Measurements from ENCODE around the gene AARSD1. TPM values are rescaled to one million over a fixed set of nuclear protein-coding genes. Genes with fewer than 3 reads are reported as not detected.
"Not testable (repeated sequence)": the region's sequence is repeated elsewhere in the genome, so short reads cannot be mapped to it uniquely, and the experiment has no call there.

AARSD1 gene
- total RNA-seq, 1 experiment from 2014 or later, result 23.5 TPM

GRCh38 chr17:42997984-42998938 is 34.0 kb upstream of the AARSD1 start, which contains the start of gene RPL27:
Gene RPL27 (plus strand): TSS chr17:42998419. CDS start chr17:42998751, 332 bp downstream.
- BruUV-seq (replicated peaks), result TSS peak; percentile 93
- no peaks in the 10 kb centered on the region for H3K9me3 ChIP-seq (ENCODE audit: control insufficient read depth, insufficient read depth, low read depth, low read length)
- peak; percentile 90 for TF ChIP-seq POLR2AphosphoS5 (IDR thresholded peaks at IDR 0.05; ENCODE audit: low read depth, low read length)
- TF ChIP-seq REST (IDR thresholded peaks at IDR 0.05; ENCODE audit: insufficient read depth in 1 of 2, low read depth in 2 of 2, low read length in 1 of 2), result no peak
- TF ChIP-seq CTCF (IDR thresholded peaks at IDR 0.05), result peak; percentile 76
- peak; percentile 73 for TF ChIP-seq TCF7L2 (IDR thresholded peaks at IDR 0.05; ENCODE audit: low read depth, low read length)
- 0 out of 2 replicates have a peak, but pooled peaks have one; percentile 42 for TF ChIP-seq SIN3A (IDR thresholded peaks at IDR 0.05; ENCODE audit: borderline replicate concordance, insufficient read depth, low read depth, low read length)
- CTCF ChIA-PET, result interaction anchor here (0.6 to 0.7 kb wide), 3 partner anchors 9 to 60 kb away, joined by 3 read pairs; no protein-coding TSS in a partner anchor
- H3K27me3 ChIP-seq (ENCODE audit: control insufficient read depth, insufficient read depth, low read length), result no peaks in the 10 kb centered on the region
- H3K4me1 ChIP-seq (ENCODE audit: control insufficient read depth, insufficient read depth, low read length), result peaks cover 19% of the 10 kb centered on the region
- intact Hi-C loops (cut with micrococcal nuclease; ENCODE audit: unreplicated experiment), result no loop called here
- ATAC-seq (peak; percentile 98), DNase-seq (ENCODE audit: low read depth, low spot score) (peak; percentile 94)
- in situ Hi-C loops (cut with HindIII; ENCODE audit: low pct_unique_long_range_greater_than_20kb, low sequenced_read_pairs), result no loop called here
- H3K4me3 ChIP-seq (ENCODE audit: low read depth in 2 of 2, low read length in 2 of 2), result peak within 1 kb of the TSS; percentile 79 to 96
- peak within 1 kb of the TSS; percentile 92 for H3K27ac ChIP-seq (ENCODE audit: low read length)
- peaks cover 17% of the 10 kb centered on the region for H3K36me3 ChIP-seq (ENCODE audit: control insufficient read depth, insufficient read depth, low read length)
- POLR2A ChIA-PET, result interaction anchor here (0.6 to 1.2 kb wide), 6 partner anchors 9 to 321 kb away, joined by 3 to 9 read pairs (median 4); partner anchors contain the start of genes IFI35, PTGES3L and RUNDC1

- no peak for ATAC-seq
- ChIA-PET POLR2A (interaction anchor here (0.6 to 1.2 kb wide), 7 partner anchors 9 to 320 kb away, joined by 3 to 9 read pairs (median 4); partner anchors contain the start of genes IFI35, PTGES3L and RUNDC1), CTCF (no interaction called here)
- peaks cover 17% of the 10 kb centered on the region for H3K36me3 ChIP-seq (ENCODE audit: control insufficient read depth, insufficient read depth, low read length)
- intact Hi-C loops (cut with micrococcal nuclease; ENCODE audit: unreplicated experiment) (no loop called here), in situ Hi-C loops (cut with HindIII; ENCODE audit: low pct_unique_long_range_greater_than_20kb, low sequenced_read_pairs) (no loop called here)
- H3K27ac ChIP-seq (ENCODE audit: low read length), result peak overlapping the region; percentile 86
- no TSS peak for BruUV-seq (replicated peaks)
- H3K4me3 ChIP-seq (ENCODE audit: low read depth in 2 of 2, low read length in 2 of 2), result peak overlapping the region; percentile 79 to 96
- peaks cover 19% of the 10 kb centered on the region for H3K4me1 ChIP-seq (ENCODE audit: control insufficient read depth, insufficient read depth, low read length)
- H3K27me3 ChIP-seq (ENCODE audit: control insufficient read depth, insufficient read depth, low read length), result no peaks in the 10 kb centered on the region
- H3K9me3 ChIP-seq (ENCODE audit: control insufficient read depth, insufficient read depth, low read depth, low read length), result no peaks in the 10 kb centered on the region
- no peak for DNase-seq (ENCODE audit: low read depth, low spot score)
- TF ChIP-seq TCF7L2 (IDR thresholded peaks at IDR 0.05; ENCODE audit: low read depth, low read length) (no peak), CTCF (IDR thresholded peaks at IDR 0.05) (no peak), POLR2AphosphoS5 (IDR thresholded peaks at IDR 0.05; ENCODE audit: low read depth, low read length) (no peak), REST (IDR thresholded peaks at IDR 0.05; ENCODE audit: insufficient read depth in 1 of 2, low read depth in 2 of 2, low read length in 1 of 2) (no peak), SIN3A (IDR thresholded peaks at IDR 0.05; ENCODE audit: borderline replicate concordance, insufficient read depth, low read depth, low read length) (no peak)
Measured at GRCh38 chr17:42997390-42997983, 33.2 kb upstream of the AARSD1 start.

GRCh38 chr17:42993913-42994312 is 29.7 kb upstream of the AARSD1 start:
- CTCF ChIA-PET; H3K36me3 ChIP-seq (ENCODE audit: control insufficient read depth, insufficient read depth, low read length); H3K27me3 ChIP-seq (ENCODE audit: control insufficient read depth, insufficient read depth, low read length); ATAC-seq; H3K27ac ChIP-seq (ENCODE audit: low read length); DNase-seq (ENCODE audit: low read depth, low spot score); H3K9me3 ChIP-seq (ENCODE audit: control insufficient read depth, insufficient read depth, low read depth, low read length); H3K4me3 ChIP-seq (ENCODE audit: low read depth in 2 of 2, low read length in 2 of 2); in situ Hi-C loops (cut with HindIII; ENCODE audit: low pct_unique_long_range_greater_than_20kb, low sequenced_read_pairs); intact Hi-C loops (cut with micrococcal nuclease; ENCODE audit: unreplicated experiment); BruUV-seq (replicated peaks): not testable (repeated sequence)
- POLR2A ChIA-PET, result interaction anchor here (0.6 kb wide), 1 partner anchor 19 kb away, joined by 10 read pairs; no protein-coding TSS in a partner anchor
- peaks cover 18% of the 10 kb centered on the region for H3K4me1 ChIP-seq (ENCODE audit: control insufficient read depth, insufficient read depth, low read length)

All from Panc1 (cell line).